GM18909 (cell line): ENCODE results near the gene OLFML2A.

Experiments used
- ATAC-seq: cut with Tn5 transposase; IDR thresholded peaks from one replicate; pipeline ENCODE4 v1.9.1; 2021; ENCODE audit warnings: mild to moderate bottlenecking; ENCODE audit not compliant: unreplicated experiment, poor library complexity

OLFML2A gene

DNA sequence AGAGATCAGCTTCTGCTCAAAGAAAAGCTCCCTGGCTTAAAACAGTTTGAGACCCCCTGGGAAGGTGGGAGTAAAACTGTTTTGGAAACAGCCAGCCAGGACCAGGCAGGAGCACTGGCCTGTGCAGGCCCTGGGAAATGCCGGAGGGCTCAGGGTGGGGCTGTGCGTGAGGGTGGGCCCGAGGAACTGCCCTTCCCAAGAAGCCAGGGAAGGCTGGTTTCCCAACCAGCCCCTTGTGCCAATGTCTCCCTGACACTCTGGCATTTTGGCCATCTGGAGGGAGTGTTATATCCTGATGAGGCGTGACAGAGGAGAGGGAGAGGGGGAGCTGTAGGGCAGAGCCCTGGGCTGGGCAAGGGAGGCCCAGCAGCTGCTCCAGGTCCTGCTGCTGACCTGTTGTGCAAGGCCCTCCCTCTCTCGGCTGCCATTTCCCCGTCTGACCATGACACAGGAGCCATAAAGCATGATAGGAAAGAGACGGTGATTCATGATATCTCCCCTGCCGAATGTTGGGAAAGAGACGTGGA lies 16.1 kb downstream of the OLFML2A start:
- no peak for ATAC-seq

DNA sequence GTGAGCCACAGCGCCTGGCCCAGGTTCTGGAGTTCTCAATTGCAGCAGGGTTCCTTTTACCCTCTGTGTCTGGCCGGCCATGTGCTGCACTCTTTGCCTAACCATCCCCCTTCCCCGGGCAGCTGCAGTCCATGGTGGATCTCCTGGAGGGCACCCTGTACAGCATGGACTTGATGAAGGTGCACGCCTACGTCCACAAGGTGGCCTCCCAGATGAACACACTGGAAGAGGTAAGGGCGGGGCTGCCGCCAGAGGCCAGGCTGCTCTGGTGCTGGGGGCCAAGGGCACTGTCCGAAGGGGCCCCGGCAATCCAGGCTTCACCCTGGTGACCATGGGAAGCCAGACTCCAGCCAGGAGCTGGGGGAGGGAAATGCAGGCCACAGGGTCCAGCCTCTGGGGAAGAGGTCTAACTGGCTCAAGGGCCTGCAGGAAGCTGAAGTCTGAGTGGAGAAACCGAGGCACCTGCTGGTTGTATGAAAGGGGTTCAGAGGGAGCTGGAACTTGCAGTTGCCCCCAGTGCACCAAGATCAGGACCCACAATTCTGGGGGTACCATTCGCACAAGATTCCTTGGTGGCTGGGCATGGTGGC lies 18.1 kb downstream of the OLFML2A start:
- no peak for ATAC-seq

DNA sequence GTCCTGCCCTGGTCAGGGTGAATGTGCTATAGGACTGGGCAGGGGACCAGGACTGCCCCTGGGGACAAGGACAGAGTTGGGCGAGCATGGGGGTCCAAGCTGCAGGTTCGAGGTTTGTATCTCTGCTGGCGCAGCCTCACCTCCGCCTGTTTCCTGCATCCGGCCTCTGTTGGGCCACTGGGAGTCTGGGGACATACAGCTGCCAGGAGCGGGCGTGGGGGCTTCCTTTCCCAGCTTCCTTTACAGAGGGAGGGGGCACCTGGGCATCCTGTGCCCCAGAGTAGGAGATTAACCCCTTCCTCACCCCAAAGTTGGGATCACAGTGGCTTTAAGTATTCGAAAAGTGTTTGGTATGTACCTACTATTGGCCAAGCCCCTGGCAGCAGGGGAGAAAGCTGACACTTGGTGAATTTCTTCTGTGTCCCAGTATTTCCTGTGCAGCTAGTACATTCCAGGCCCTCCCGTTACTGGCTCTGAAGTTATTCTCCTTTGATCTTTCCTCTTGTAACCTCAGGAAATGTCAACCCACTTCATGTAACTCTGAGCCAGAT lies 19.0 kb downstream of the OLFML2A start:
- no peak for ATAC-seq

DNA sequence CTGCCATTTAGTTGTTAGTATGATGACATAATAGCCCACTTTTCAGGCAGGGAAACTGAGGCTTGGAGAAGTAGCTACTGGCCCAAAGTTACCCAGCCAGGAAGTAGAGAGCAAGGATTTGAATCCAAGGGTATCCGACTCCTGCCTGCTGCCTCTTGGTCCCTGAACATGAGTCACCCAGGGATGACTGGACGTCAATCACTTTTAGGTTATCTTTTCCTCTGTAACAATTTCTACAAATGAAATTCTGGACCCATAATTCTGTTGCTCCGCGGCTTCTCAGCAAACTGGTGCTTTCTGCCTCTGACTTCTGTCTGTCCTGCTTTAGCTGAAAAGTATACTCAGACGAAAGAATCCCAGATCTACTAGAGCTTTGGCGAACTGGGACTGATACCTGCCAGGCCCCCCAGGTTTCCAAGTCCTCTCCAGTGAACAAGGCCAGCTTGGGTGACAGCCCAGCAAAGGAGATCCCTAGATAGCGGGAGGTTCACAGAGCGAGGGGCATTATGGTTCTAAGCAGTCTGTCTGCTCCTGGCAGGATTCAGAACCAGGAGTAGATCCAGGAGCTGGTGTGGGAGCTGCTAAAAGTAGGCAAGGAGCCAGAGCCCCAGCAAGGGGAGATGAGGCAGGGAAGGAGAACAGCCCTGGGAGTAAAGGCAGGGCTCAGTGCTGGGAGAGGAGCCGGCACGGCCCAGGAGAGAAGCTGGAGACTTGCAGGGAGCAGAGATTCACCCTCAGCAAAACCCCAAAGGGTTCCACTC lies 20.6 kb downstream of the OLFML2A start:
- ATAC-seq = no peak

DNA sequence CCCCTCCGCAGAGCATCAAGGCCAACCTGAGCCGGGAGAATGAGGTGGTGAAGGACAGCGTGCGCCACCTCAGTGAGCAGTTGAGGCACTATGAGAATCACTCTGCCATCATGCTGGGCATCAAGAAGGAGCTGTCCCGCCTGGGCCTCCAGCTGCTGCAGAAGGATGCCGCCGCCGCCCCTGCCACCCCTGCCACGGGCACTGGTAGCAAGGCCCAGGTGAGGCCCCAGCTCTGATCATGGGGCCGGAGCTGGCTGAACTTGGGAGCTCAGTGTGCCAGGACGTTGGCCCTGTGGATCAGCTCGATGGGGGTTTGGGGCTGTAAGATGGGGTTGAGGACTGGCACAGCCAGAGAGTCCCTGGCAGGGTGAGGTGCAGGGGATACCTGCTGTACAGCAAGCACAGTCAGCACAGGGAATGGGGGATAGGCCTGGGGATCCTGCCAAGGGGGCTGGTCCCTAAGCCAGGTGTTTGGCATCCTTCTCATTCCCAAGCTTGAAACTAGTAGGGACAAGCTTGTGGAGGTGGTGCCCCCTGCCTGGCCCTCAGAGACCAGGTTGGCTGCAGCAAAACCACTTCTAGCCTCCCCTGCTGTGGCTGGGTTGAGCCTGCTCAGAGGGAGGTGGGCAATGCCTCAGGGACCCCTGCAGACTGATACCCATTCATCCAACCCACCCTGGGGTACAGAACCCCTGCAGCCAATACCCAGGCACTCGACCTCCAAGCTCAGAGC lies 22.5 kb downstream of the OLFML2A start:
- ATAC-seq = no peak

DNA sequence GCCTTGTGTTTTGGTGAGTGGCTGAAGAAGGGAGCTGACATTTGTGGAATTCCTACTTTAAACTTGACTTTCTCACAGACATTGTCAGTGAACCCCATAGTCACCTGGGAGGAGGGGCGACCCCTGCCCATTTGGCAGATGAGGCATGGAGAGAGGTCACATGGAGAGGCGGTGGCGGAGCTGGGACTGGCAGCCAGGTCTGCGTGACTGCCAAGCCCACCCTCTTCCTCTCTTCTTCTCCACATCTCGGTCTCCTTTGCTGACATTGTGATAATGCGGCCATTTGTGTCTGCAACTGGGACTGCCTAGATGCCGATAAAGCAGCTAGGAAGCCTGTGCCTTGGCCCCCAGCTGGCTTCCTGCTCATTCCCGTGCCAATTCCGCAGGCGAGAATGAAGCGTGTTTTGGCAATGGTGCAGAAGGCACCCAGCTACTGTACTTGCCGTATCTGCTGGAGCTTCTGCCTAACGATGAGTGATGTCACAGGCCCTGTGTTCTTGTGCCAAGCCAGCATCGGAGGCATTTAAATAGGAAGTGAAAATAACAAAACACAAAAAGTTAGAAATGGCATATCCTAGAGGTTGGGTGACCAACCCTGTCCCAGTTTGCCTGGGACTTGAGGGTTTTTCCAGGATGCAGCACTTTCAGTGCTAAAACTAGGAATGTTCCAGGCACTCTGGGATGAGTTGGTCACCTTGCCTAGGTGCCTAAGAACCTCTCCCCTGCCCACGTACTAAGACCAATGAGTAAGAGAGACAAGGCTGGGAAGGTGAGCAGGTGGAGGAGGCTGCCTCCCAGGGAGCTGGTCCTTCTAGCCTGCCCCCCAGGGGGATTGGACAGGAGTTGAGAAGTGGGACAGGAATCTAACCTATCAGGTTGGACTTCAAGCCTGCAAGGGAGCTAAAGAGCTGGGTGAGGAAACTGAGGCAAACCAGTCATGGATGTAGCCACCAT lies 23.6 kb downstream of the OLFML2A start:
- no peak for ATAC-seq

DNA sequence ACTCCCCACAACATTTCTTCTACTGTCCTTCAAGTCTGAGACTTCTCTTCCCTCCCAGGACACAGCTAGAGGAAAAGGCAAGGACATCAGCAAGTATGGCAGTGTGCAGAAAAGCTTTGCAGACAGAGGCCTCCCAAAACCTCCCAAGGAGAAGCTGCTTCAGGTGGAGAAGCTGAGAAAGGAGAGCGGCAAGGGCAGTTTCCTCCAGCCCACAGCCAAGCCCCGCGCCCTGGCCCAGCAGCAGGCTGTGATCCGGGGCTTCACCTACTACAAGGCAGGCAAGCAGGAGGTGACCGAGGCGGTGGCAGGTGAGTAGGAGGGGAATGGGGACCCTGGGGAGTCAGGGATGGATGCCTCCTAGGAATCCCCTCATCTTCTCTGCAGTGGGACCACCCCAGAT lies 24.4 kb downstream of the OLFML2A start:
- ATAC-seq = no peak

DNA sequence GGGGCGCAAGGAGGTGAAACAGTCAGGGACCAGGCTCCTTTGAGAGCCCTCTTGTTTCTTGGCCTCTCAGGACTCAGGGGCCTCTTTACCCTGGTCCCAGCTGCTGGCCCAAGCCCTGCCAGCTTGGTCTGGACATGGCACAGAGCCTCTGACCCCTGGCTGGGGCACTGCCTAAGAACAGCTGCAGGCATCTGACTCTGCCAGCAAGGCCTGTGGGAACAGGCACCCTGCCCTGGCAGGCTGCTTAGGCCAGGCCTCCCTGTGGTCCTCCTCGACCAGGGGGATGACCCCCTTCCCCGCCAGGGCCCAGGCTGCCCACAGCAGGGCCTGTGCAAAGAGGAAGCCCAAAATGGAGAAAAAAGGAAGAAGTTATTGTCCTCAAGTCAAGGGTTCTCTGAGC lies 25.5 kb downstream of the OLFML2A start:
- no peak for ATAC-seq

DNA sequence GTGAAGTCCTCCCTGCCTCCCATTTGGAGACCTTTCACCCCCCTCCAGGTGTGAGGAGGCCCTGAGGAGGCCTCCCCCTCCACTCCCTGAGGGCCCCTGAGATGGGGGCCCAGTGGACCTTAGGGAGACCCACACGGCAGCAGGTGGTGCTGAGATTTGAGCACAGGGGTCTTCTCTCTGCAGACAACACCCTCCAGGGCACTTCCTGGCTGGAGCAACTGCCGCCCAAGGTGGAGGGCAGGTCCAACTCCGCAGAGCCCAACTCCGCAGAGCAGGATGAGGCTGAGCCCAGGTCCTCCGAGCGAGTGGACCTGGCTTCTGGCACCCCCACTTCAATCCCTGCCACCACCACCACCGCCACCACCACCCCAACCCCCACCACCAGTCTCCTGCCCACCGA lies 27.0 kb downstream of the OLFML2A start:
- ATAC-seq = no peak

DNA sequence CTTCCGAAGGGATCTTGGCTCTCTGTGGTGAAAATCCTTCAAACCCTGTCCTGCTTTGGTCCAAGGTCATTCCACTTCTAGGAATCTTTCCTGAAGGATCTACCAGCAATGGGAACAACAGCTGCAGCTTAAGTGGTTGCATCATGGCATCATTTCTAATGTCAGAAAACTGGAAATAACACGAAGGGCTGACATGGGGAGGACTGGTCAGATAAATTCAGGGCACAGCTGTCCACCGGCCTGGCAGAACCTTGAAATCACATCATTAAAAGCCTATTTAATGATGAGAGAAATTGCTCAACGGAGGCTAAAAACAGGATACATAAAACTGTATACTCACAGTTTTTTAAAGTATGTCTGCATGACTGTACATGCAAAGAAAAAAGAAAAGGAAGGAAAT lies 28.3 kb downstream of the OLFML2A start:
- no peak for ATAC-seq

DNA sequence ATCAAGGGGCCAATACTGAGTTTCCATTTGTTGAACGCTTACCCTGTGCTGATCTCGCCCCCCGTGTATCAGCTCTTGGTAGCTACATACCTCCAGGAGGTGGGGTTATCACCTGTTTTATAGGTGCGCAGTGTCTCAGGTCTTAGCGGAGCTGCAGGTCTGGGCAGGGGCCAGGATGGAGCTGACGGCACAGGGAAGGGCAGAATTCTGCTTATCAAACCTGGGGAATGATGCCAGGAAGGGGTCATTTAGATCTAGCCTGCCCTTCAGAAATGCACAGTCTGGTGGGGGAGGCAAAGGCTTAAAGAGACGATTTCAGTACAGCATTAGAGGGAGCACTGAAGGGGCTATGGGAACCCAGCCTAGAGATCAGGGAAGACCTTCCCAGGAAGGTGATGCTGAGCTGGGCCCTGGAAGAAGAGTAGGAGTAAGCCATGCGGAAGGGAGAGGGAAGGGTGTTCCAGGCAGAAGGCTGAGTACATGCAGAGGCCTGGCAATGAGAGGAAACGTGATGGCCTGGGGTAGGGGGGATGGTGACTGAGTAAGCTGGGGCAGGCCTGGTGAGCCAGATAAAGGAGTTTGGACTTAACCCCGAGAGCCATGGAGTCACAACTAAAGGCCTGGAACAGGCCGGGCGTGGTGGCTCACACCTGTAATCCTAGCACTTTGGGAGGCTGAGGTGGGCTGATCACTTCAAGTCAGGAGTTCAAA lies 31.5 kb downstream of the OLFML2A start:
- no peak for ATAC-seq

DNA sequence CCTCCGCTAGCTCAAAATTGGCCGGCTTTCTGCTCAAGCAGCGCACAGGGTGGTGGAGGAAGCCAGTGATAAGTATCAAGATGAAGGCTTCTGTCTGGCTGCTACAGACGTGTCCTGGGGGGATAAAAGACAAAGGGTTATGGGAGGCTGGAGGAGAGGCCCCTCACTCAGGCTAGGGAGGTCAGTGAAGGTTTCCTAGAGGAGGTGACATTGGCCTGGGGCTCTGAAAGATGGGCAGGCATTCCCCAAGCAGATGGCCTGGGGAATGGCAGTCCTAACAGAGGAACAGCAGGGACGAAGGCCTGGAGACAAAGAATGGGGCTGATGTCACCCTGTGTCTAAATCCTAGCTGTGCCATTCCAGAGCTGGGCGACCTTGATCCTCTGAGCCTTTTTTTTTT lies 32.3 kb downstream of the OLFML2A start:
- no peak for ATAC-seq

DNA sequence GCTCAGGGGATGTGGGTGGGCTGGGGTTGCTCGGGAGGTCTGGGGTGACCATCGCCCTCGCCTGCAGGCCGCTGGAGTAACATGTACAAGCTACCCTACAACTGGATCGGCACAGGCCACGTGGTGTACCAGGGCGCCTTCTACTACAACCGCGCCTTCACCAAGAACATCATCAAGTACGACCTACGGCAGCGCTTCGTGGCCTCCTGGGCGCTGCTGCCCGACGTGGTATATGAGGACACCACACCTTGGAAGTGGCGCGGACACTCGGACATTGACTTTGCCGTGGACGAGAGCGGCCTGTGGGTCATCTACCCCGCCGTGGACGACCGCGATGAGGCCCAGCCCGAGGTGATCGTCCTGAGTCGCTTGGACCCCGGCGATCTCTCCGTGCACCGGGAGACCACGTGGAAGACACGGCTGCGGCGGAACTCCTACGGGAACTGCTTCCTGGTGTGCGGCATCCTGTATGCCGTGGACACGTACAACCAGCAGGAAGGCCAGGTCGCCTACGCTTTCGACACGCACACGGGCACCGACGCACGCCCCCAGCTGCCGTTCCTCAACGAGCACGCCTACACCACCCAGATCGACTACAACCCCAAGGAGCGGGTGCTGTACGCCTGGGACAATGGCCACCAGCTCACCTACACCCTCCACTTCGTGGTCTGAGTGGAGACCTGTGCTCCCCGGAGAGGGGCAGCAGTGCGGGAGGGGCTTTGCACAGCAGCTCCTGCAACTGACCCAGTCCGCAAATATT lies 33.0 kb downstream of the OLFML2A start:
- ATAC-seq = no peak

DNA sequence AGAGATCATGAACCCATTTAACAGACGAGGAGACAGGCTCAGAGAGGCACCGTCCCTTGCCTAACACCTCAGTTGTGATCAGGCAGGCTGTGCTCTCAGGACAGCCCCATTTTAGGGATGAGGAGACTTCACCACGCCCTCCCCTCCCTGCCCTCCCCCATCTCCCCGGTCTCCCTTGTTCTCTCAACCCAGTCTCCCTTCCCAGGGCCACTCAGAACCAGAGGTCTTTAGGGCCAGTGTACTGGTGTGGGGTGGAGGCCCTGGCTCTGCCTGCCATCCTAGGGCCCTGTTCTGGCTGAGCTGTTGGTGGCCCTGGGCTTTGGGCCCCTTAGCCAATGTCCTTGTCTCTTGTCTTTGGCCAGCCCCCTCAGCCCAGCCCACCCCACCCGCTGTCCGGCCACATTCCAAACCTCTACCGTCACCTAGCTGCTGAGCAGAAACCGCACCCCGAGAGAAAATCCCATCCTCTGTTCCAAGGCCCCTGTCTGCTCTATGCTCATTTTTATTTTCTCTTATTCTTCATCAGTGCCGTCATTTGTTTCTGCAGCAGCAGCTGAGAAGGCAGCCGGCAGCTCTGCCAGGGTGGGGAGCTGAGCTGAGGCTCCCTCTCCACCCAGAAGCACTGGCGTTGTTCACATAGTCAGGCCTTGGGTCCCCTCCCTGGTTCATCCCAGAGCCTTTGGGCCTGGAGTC lies 33.9 kb downstream of the OLFML2A start:
- ATAC-seq = no peak

DNA sequence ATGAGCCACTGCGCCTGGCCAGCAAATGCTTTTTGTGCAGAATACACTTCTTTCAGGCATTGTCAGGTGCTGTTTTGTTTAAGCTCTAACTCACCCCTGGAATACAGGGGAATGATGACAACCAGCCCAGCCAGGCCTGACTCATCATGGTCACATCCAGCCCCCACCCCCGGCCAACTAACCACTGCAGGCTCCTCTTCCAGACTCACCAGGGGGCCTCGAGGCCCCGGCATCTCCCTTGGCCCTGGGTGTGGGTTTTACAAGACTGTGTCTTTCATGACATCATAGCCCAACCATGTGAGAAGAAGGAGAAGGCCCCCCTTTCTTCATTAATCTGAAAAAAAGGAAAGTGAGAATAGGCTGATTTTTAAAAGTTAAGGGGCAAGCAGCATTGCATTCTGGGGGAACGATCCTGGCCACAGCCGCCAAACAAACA lies 35.5 kb downstream of the OLFML2A start:
- no peak for ATAC-seq

DNA sequence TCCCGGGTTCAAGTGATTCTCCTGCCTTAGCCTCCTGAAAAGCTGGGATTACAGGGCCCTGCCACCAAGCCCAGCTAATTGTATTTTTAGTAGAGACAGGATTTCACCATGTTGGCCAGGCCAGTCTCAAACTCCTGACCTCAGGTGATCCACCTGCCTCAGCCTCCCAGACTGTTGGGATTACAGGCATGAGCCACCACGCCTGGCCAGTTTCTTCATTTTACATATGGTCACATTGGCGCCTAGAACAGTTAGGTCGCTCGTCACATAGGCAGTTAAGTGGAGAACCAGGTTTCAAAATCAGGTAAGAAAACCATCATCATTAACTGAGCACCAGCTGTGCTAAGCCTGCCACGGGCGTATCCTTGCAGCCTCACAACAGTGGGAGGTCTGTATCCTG lies 36.1 kb downstream of the OLFML2A start:
- ATAC-seq = no peak

DNA sequence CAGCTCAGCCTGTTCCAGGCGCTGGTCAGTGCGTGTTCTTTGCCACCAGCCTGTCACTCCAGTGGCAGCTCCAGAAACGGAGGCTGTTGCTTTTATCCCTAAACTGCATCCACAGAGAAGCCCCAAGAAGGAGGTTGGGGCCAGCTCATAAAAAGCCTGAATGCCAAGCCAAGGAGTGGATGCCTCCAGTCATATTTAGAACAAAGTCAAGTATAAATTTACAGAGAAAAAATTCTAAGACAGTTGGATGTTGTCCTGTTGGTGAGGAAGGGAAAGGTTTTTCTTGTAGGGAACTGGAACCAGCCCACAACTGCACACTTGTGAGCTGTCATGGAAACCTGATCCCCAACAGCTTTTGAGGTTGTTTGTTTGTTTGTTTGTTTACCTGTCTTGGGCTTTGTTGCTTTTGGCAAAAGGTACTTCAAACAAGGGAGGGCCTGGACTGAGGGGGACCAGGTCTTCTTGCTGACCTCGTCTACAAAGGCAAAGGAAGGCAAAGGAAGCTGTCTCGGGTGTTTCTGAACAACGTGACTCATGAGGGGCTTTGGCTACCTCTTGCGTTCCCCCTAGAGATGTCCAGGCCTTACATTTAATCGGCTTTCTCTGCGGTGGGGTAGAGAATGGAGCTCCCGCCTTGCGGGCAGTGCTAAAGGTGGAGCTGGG lies 36.7 kb downstream of the OLFML2A start:
- no peak for ATAC-seq

DNA sequence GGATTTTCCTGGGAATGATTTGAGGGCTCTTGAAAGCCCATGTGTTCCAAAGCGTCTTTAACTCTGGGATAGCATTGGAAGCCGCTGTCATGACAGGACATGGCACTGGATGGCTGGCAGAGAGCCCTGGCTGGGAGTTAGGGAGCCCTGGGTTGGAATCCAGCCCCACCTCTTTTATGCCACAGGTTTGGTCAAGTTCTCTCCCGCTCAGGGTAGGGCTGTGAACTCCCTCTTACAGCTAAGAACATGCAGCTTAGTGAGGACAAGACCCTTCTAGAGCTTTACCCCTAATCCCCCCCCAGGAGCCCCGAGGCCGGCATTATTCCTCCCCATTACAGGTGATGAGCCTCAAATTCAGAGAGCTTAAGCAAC lies 37.2 kb downstream of the OLFML2A start:
- no peak for ATAC-seq
